Measurements from ENCODE around the gene PPP1R13B.
"Not testable (repeated sequence)": the region's sequence is repeated elsewhere in the genome, so short reads cannot be mapped to it uniquely, and the experiment has no call there.

Gene PPP1R13B

DNA sequence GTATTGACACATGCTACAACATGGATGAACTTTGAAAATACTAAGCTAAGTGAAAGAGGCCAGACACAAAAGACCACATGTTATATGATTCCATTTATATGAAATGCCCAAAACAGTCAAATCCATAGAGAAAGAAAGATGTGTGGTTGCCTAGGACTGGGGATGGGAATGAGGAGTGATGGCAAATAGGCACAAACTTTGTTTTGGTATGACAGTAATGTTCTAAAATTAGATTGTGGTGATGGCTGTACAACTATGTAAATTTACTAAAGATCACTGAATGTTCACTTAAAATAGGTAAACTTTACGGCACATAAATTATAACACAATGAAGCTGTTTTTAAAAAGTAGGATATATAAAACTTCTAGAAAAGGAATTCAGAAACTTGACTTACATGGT lies 41.7 kb downstream of the PPP1R13B start:
- H3K4me3 ChIP-seq, result no peak overlapping the region
- no peak overlapping the region for H3K27ac ChIP-seq
- TF ChIP-seq, protein P1, sequence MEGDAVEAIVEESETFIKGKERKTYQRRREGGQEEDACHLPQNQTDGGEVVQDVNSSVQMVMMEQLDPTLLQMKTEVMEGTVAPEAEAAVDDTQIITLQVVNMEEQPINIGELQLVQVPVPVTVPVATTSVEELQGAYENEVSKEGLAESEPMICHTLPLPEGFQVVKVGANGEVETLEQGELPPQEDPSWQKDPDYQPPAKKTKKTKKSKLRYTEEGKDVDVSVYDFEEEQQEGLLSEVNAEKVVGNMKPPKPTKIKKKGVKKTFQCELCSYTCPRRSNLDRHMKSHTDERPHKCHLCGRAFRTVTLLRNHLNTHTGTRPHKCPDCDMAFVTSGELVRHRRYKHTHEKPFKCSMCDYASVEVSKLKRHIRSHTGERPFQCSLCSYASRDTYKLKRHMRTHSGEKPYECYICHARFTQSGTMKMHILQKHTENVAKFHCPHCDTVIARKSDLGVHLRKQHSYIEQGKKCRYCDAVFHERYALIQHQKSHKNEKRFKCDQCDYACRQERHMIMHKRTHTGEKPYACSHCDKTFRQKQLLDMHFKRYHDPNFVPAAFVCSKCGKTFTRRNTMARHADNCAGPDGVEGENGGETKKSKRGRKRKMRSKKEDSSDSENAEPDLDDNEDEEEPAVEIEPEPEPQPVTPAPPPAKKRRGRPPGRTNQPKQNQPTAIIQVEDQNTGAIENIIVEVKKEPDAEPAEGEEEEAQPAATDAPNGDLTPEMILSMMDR (IDR thresholded peaks at IDR 0.05), result no peak
- no peak for DNase-seq (ENCODE audit: low spot score)

DNA sequence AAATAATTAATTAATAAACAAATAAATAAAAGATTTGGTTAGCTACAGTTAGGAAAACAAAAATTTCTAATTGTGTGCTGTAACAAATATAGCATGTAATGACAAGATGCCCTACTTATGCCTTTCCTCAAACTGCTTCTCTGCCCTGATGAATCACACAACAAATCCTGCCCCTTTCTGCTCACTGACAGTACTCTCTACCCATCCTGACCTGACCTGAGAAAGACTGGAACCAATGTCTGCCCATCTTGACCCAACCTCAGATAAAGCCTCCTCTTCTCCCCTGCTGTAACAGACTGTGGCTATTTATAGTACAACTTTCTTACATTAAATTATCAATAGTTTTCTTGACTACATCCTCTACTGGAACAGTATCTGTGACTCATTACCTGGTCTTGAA lies 43.7 kb downstream of the PPP1R13B start:
- TF ChIP-seq, protein P1 (IDR thresholded peaks at IDR 0.05), result no peak
- H3K27ac ChIP-seq, result no peak overlapping the region
- DNase-seq (ENCODE audit: low spot score), result no peak
- H3K4me3 ChIP-seq, result no peak overlapping the region

DNA sequence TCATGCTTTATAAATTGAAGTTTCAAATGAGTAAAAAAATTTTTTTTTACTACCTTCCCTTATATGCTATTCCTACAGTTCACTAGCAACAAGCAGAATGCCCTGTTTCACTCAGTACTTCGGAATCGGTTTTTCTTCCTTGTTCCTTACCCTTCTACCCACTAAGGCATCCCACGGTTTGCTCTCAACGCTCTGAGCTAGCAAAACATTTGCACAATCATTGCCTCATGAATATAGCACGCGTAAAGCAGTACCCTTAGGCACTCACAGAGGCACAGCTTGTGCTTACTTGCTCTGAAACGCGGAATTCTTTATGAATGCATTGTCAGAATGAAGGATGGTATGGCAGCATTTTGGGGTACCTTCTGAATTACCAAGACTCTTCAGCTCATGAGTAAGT lies 45.0 kb downstream of the PPP1R13B start:
- no peak overlapping the region for H3K4me3 ChIP-seq
- no peak overlapping the region for H3K27ac ChIP-seq
- DNase-seq (ENCODE audit: low spot score), result no peak
- TF ChIP-seq, protein P1 (IDR thresholded peaks at IDR 0.05), result no peak

DNA sequence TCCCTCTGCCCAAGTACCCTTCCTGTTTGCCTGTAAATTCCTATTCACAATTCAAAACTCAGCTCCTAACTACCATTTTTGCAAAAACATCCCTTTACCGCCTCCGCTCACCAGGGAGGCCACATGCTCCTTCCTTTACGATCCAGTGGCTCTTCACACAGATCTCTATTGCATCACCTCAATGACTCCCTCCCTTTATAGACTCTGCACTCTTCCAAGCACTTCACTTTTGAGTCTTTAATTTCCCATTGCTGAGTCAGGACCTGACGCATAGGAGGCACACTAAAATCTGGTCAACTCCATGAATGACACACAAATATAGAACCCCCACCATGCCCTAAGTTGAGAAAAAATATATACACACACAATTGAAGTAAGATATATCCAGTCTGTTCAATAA lies 45.9 kb downstream of the PPP1R13B start:
- TF ChIP-seq, protein P1 (IDR thresholded peaks at IDR 0.05), result no peak
- DNase-seq (ENCODE audit: low spot score), result no peak
- H3K4me3 ChIP-seq, result no peak overlapping the region
- H3K27ac ChIP-seq, result no peak overlapping the region

DNA sequence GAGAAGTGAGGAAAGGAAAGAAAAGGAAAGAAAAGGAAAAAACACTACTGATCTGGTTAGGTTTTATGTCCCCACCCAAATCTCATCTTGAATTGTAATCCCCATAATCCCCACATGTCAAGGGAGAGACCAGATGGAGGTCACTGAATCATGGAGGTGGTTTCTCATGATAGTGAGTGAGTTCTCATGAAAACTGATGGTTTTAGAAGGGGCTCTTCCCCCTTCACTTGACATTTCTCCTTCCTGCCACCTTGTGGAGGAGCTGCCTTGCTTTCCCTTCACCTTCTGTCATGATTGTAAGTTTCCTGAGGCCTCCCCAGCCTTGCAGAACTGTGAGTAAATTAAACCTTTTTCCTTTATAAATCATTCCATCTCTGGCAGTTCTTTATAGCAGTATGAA lies 54.2 kb downstream of the PPP1R13B start:
- DNase-seq (ENCODE audit: low spot score); H3K4me3 ChIP-seq; H3K27ac ChIP-seq: not testable (repeated sequence)

DNA sequence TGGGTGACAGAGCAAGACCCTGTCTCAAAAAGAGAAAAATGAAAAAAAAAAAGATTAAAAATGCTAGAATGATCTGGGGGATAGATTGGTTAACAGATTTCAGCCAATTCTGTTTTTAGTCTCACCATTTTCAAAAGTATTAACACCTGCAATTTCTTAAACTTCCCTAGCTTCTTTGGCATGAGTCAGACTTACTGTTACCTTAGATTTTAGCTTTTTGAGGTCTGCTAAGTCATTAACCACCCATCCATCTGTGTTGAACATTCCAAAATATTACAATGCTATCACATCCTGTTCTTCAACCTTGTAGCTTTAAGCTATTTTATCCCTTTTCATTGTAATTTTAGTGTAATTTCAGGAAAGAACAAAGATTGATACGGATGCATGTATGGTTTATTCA lies 59.3 kb downstream of the PPP1R13B start:
- DNase-seq (ENCODE audit: low spot score), result no peak
- TF ChIP-seq, protein P1 (IDR thresholded peaks at IDR 0.05), result no peak
- Histone ChIP-seq H3K27ac (no peak overlapping the region), H3K4me3 (no peak overlapping the region)

DNA sequence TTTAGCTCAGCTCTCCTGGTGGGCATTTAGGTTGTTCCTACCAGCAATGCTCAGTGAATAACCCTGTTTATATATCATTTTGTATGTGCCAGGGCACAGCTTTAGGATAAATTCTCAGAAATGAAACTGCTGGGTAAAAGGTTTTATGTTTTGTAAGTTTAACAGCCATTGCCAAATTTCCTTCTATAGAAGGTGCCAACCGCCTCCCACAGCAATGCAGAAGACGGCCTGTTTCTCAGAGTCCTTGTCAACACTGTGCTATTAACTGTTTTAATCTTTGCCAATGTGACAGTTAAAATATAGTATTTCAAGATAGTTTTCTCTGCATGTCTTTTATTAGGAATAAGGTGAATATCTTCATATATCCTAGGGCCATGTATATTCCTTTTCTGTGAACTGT lies 65.0 kb downstream of the PPP1R13B start:
- H3K4me3 ChIP-seq, result no peak overlapping the region
- TF ChIP-seq, protein P1 (IDR thresholded peaks at IDR 0.05), result no peak
- no peak for DNase-seq (ENCODE audit: low spot score)
- no peak overlapping the region for H3K27ac ChIP-seq

DNA sequence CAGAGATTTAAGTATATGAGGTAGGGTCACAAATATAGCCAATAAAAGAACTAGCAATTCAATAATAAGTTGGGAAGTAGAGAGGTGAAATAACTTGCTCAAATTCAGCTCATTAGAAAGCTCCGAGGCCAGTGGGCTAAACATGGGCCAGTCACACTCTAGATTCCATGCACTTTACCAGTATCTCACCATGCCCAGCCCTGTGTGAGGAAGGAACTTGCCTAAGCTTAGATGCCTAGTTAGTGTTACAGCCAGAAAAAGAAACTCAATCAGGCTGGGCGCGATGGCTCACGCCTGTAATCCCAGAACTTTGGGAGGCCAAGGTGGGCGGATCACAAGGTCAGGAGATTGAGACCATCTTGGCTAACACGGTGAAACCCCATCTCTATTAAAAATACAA lies 71.1 kb downstream of the PPP1R13B start:
- not testable (repeated sequence) for H3K4me3 ChIP-seq; DNase-seq (ENCODE audit: low spot score); H3K27ac ChIP-seq

Data from coronary artery (tissue), 2 donors.